GM12872 (cell line): ENCODE data around the gene C17orf100.

ENCODE experiments used
- CTCF ChIP-seq: IDR thresholded peaks from 3 replicates; pipeline ENCODE4 v1.5.1; 2011; ENCODE audit warnings: low read depth, mild to moderate bottlenecking, low read length, moderate library complexity; ENCODE audit not compliant: insufficient read depth

The C17orf100 gene

DNA sequence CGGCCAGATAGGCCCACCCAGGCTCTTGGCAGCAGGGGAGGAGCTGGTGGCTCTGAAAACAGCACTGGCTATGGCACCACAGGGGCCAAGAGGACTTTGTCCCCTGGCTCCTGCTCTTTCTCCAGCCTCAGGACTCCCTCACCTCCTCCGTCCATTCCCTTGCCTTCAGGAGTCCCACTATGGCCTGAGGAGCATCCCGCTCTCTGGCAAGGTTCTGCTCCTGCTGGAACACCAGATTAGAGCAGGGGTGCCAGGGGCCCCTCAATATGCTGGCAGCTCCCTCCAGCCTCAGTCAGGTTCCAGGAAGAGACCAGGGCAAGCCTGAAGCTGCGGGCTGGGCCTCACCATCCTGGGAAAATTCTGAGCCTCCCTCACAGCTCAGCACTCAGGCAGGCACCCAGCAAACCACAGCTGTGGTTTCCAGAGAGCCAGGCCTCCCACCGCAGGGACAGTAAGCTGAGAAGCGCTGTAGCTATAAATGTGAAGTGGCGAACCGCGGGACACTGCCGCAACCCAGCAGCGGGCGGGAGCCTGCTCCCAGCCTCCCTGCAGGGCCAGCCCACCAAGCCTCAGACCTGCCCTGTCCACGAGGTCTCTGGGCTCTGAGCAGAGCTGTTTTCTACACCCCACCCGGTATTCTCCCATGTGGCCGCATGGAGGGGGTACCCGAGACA lies 25.7 kb downstream of the C17orf100 start:
- TF ChIP-seq CTCF, result no peak

DNA sequence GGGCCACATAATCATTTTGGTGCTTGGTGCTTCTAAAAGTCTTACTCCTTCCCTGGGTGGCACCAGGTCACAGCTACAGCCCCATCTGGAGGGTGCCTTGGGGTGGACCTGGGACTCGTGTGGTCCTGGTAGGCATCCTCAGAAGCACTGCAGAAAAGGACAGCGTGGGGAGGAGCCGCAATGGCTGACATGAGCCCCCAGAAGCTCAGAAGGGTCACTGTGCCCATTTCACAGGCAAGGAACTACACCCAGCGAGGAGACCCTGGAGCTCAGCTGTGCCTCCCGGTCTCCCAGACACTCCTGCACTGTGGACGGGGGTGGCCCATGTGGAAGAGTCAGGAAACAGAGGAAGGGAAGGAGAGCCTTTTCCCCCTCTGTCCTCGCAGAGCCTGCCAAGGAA lies 26.4 kb downstream of the C17orf100 start:
- no peak for TF ChIP-seq CTCF

DNA sequence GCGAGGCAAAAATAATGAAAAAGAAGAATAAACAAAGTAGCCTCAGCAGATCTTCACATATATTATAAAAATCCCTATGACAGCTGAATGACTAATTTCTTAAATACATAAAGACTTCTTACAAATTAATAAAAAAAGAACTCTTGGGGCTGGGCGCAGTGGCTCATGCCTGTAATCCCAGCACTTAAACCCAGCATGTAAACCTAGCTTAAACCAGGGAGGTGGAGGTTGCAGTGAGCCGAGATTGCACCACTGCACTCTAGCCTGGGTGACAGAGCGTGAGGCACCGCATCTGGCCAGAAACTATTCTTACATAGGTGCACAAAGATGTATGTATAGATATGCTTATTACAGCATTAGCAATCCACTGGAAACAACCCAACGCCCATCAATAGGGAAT lies 27.7 kb downstream of the C17orf100 start:
- TF ChIP-seq CTCF, result no peak

- no peak for TF ChIP-seq CTCF
These were observed 29.6 kb downstream of the C17orf100 start for GRCh38 chr17:6681176-6681575.

DNA sequence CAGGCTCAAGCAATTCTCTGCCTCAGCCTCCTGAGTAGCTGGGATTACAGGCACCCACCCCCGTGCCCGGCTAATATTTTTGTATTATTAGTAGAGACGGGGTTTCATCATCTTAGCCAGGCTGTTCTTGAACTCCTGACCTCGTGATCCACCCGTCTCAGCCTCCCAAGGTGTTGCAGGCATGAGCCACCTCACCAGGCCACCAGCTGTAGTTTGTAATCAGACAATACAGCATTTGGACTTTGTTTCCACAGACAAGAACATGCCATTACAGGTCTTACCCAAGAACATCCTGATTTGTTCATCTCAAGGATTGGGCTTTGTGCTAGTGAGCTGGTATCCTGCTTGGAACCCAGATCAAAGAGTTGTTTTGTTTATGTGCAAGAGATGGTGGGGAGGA lies 30.1 kb downstream of the C17orf100 start:
- no peak for TF ChIP-seq CTCF

GRCh38 chr17:6682339-6682738 lies 30.8 kb downstream of the C17orf100 start:
- no peak for TF ChIP-seq CTCF

DNA sequence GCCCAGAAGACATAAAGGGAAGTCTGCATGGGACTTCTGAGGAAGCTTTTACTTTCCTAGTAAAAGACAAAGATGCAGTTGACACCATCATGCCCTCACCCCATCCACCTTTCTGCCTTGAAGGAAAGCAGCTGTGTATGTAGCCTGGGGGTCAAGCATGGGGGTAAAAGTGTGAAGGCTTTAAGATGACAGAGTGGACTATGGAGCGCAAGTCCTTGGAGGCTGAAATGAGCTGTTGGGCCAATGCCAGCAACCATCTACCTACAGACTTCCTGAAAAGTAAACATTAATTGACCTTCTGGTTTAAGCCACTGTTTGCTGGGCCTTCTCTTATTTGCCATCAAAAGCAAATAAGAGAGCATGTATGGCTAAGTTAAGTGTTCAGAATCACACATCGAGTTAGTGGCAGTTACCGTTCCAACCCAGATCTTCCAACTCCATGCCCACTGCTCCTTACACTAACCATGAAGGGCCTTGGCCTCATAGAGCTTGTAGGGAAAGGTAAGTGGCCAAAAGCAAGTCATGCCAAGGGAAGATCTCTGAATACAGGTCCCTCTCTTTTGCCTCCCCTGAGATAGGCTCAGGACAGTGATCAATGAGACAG lies 31.6 kb downstream of the C17orf100 start:
- no peak for TF ChIP-seq CTCF
